ENCODE results near the gene TRABD2B.

The TRABD2B gene

DNA sequence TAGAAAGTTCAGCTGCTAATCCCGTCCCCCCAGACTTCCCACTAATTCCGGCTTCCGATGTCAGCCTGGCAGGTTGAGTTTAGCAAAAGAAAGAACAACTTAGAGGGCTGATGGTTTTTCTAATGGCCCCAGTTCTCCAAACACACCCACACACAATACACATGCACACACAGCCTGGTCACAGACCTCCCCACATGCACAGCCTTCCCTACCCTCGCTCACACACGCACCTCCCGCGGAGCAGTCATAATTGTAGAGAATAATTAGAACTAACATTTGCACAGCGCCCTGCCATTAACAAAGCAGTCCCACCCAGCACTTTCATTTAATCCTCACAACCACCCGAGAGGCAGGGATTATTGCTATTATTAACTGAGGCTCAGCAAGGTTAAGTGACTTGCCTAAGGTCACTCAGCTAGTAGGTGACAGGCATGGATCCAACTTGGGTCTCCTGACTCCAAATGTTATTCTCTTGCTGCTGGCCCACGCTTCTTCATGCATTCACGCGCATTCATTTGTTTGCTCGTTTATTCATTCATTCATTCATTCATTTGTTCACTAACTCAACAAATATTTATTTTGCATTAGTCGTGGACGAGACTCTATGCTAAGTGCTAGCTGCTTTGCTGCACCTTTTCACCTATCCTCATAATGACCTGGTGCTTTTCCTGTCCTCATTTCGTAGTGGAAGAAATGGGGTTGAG lies 284.4 kb downstream of the TRABD2B start:
- DNase-seq: no peak

DNA sequence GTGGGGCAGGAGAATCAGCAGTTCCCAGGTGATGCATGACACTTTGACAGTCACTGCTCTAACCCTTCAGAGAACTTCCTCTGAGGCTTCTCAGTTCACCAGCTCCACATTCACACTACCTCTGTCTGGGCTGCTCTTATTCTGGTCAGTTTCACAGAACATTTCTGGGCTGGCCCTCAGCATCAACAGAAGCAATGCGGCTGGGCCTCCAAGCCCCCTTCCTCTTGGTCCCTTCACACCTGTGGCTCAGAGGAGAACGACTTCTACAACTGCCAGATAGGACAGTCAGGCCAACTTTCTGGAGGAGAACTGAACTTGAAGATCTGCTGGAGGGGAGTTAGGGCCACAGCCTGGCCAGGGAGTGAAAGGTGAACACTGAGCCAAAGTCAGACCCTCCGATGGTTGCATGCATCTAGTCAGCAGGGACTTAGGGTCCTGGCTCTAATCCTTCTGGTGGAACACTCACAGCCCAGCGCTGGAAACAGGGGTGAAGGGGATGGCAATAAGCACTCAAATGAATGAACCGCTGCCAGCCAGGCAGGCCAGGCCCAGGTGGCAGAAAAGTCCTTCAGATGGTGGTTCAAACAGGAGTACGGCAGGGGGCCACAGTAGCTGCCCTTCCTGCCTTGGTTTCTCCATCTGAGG lies 285.2 kb downstream of the TRABD2B start:
- DNase-seq: no peak

DNA sequence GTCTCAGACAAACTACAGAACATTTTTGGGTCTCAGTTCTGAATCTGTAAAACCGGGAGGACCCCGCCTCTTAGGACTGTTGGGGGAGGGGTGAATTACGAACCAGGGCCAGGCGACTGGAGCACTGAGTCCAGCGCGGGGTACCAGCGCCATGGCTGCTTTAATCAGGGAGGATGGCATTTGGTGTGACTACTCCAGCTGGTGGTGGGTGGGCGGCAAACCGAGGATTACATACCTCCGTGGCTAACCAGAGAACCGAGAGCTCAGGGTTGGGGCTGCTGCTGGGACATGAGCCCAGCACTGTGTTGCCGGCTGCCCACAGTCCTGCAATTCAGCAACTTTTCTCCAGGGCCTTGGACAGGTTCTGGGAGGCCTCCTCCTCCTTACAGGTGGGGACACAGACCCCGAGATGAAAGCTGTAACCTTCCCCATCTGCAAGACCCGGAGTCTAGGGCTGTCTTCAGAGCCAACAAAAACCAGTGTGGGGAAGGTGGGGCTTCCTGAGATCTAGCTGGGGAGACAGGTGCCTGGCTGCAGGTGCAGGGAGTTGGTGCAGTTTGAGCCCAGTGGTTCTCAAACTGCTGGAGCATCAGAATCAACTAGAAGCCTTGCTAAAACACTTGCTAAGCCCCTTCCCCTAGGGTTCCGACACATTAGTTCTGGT lies 285.9 kb downstream of the TRABD2B start:
- DNase-seq: peak; percentile 50

Data from activated effector memory CD4-positive, alpha-beta T cell treated with anti-CD3 and anti-CD28 coated beads, Interleukin-2, amount 50 U/mL, for 16 hours (primary cell).